NCI-H526 treated with DMSO at 0.1 percent for 48 hours (cell line): Measurements from ENCODE around the gene MPO.

ENCODE experiments used
- DNase-seq: peaks from one replicate; lab custom pipeline; 2025; lab: John Stamatoyannopoulos, UW

Gene MPO

DNA sequence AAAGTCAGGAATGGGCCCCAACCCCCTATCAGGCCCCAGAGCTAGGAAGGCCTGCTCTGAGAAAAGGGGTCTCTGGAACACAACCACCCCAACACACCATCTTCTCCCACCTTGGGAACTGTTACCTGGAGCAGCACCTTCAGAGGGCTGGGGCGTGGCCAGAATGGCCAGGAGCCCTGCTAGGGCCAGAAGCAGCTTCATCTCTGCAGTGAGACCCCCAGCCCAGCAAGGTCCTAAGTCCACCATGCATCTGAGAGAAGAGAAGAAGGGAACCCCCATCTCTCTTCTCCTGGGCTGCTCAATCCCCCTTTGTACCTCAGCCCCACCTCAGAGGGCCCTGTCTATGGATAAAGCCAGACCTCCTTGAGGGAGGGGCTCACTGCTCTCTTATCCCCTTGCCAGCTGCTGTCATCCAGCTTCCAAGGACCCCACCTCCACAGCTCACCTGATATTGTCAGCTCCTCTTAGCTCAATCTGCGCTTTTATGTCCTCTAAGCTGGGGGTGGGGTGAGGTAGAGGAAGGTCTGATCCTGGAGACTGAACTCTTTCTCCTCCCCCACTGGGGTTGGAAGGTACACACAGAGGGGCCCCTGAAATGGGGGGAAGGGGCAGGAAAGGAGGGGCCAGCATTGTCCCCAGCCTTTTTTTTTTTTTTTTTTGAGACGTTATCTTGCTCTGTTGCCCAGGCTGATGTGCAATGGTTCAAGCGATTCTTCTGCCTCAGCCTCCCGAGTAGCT lies at the start of gene MPO:
TSS of gene MPO (minus strand) at position 456 of the 738 bp plus-strand sequence. CDS start at position 279, 177 bp downstream.
- no peak for DNase-seq

GRCh38 chr17:58329810-58330537 lies 49.2 kb upstream of the MPO start:
- DNase-seq = peak; percentile 46

- no peak for DNase-seq
Observed at GRCh38 chr17:58329035-58329809, 48.5 kb upstream of the MPO start.

GRCh38 chr17:58328195-58329034 lies 47.7 kb upstream of the MPO start, which contains the start of gene TSPOAP1:
TSPOAP1 (minus strand) TSS chr17:58328795; CDS start chr17:58327920, 875 bp downstream.
- no peak for DNase-seq

- DNase-seq = no peak
Observed at GRCh38 chr17:58327363-58328194, 46.8 kb upstream of the MPO start.

- DNase-seq = no peak
Observed at GRCh38 chr17:58326609-58327362, 46.1 kb upstream of the MPO start.

DNA sequence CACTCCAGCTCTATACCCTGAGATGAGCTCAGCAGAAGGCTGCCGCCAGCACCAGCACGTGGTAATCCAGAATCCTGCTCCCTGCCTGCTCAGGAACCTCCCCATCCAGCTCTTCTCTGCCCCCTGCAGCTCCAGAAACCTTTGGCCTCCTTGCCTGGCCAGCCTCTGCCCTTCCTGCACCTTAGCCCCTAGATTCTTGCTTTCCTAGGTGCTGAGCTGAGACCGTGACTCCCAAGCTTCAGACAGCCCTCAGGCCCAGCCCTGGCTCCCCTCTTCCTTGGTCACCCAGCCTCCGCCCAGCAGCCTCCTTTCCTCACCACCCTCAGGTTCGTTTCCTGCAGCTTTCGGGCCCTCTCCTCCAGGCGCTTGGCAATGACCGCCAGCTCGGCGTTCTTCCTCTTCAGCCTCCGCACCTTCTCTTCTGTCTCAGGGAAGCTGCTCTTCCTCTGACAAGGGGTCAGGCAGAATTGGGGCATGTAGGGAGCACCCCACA lies 45.3 kb upstream of the MPO start:
- no peak for DNase-seq

DNA sequence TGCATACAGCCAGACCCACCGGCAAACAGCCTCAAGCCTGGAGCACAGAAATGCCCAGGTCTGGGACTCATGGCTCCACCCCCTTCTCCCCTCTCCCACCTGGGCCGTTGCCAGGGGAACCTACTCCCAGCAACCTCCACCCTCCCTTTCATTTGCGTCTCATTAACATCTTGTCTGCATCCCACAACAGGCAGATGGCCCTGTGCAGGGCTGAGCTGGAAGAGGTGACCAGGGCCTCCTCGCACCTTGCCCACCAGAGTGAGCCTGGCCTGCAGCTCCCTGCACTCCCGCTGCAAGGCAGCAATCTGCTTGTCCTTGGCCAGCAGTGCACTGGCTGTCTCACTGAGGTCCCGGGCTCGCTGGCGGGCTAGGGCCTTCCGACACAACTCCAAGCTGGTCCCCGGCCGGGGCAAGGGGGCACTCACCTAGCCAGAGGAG lies 44.6 kb upstream of the MPO start:
- DNase-seq = peak; percentile 95

DNA sequence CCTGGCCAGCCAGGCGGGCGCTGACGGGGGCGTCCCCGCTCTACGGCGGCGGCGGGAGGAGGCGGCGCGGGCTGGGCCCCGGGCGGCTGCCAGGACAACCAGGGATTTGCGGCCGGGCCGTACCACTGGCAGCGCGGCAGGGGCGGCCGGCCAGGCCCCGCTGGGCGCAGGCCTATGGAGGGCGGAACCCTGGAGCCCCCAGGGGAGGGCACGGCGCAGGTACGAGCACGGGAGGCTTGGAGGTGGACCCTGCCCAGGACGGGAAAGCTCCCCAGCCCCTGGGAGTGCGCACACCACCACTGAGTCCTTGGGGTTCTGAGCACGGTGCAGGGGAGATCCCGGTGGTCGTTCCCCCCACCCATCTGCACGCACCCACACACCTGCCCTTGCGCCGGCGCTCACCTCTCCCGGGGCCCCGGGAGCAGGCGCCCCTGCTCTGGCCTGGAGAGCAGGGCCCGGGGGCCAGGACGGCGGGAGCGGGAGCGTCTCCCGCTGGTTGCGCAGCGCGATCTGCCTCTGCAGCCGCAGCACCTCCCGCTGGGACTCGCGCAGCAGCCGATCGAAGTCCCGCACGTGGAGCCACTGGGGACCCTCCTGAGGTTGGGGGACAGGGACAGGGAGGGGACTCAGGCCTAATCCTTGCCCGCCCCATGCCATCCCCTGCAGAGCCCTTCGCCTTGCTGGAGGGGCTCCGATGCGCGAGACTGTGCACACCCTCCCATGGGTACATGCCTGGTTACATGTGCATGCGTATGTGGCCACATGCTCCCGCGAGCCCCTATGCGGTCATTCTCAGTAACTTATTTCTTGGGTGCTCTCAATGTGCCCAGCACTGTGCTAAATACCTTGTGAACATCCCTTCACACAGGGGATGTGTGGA lies 43.9 kb upstream of the MPO start:
- peak; percentile 72 for DNase-seq

- DNase-seq = no peak
Observed at GRCh38 chr17:58324056-58324408, 43.3 kb upstream of the MPO start.

- DNase-seq = no peak
Observed at GRCh38 chr17:58323366-58324055, 42.8 kb upstream of the MPO start.

DNA sequence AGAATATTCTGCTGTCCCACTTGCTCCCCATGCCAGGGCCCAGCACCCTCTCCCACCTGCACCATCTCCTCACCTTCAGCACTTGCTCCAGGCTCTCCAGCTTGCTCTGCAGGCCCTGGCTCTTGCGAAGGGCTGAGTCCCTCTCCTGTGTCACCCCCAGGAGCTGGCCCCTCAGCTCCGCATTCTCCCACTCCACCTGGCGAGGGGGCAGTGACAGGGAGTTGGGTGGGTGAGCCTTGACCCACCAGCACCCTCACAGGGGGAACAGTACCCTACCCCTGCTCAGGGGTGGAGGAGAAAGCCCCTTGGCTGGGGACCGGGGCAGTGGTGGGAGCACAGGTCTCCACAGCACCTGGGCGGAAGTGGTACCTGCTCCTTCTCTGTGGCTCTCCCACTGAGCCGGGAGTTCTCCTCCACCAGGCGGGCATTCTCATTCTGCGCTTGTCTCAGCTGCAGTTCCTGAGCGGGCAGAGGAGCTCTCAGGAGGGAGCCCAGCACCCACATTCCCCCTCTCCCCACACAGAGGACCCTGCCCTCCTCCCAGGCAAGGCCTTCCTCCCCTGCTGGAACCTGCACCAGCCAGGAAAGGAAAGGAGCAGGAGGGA lies 41.9 kb upstream of the MPO start:
- no peak for DNase-seq

GRCh38 chr17:58321571-58322525 lies 41.1 kb upstream of the MPO start:
- no peak for DNase-seq

- no peak for DNase-seq
Observed at GRCh38 chr17:58320570-58321323, 40.0 kb upstream of the MPO start.

DNA sequence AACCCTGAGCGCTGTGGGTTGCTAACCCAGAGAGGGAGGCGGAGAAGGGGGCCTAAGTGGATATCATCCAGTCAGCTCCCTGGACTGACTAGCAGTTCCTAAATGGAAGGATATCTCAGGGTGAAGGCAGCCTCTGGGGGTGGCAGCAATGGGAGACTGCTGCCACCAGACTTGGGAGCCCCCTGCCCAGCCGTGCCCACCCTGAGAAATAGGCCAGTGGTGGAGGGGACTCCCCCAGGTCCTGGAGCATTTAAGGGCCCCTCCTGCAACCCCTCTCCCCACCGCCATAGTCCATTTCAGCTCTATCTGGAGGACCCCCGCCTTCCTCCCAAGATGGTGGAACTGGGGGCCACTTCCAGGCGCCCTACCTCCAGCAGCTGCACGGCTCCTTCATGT lies 39.4 kb upstream of the MPO start:
- DNase-seq = no peak
